ENCODE results near the gene MR1.

DNA sequence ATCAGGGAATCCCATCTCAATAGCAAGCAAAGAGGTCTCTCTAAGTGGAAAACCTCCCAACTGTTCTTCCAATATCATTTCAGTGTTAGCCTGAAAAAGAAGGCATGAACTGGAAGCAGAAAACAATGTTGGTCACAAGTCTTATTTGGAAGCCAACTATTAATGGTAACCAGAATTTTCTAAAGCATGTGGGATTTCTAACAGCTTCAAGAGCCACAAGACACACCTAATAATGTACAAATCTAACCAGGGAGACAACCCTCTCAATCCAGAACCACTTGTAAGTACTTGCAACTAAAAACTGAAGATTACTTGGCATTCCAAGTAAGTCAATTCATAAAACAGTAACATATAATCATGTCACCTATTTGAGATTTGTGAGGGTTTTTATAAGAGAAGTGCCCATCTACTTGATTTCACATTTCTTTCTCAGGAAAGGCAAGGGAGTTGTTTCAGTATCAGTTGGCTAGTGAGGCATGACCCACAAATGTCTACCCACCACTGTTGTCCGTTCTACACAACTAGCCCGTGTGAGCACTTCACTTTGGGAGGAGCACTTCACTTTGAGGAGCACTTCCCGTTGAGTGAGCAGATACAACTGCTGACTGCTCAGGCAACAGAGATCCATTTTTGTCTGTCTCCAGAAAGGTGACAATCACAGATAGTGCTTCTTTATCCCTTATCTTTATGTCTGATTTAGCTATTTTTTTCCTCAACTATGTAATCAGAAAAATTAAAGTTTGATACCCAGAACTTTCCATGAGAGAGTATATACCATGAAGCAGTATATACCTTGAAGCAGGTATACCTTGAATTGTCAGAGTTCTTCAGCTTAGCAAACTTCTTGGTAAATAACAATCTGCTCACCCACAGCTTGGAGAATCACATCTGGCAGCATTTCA lies 22.2 kb upstream of the MR1 start:
- TF ChIP-seq CTCF (IDR thresholded peaks at IDR 0.05) (no peak), POLR2A (IDR thresholded peaks at IDR 0.05) (no peak)
